IMR-90 (cell line): Measurements from ENCODE around the gene SLC25A21. TPM values are rescaled to one million over a fixed set of nuclear protein-coding genes. Genes with fewer than 3 reads are reported as not detected.

ENCODE experiments used
- ATAC-seq: fragments of 200-7000 bp; cut with Tn5 transposase; 2 replicates; pipeline ENCODE4 v1.9.1; 2020; ENCODE audit warnings: low read depth, mild to moderate bottlenecking, moderate library complexity
- BruUV-seq: library from RNA; stranded (reverse); fragments of 400-500 nt; replicated peaks from 2 replicates; lab custom pipeline; 2021; lab: Mats Ljungman, UMichigan
- CTCF ChIA-PET: fragments of 300-600 bp; formaldehyde crosslinking; extraction: SDS; loops from one replicate; lab custom pipeline; 2021; ENCODE audit warnings: antibody characterized with exemption; lab: Yijun Ruan, JAX
- POLR2A ChIA-PET: fragments of 300-600 bp; sonication (Branson Sonifier 250); formaldehyde crosslinking; loops from one replicate; lab custom pipeline; 2022; ENCODE audit warnings: antibody characterized with exemption; ENCODE audit not compliant: unreplicated experiment; lab: Charles Lee
- DNase-seq: peaks from one replicate; pipeline ENCODE4 v3.0.0; 2013
- H2AFZ ChIP-seq: replicated peaks from 2 replicates; pipeline ENCODE3; 2013; ENCODE audit warnings: low read length, mild to moderate bottlenecking; ENCODE audit not compliant: poor library complexity
- H2AK5ac ChIP-seq: 2 replicates; pipeline ENCODE4 v1.6.1; 2013; ENCODE audit warnings: low read depth, low read length, inconsistent platforms
- H2AK9ac ChIP-seq: replicated peaks from 2 replicates; pipeline ENCODE3; 2013; ENCODE audit warnings: mild to moderate bottlenecking, low read depth, low read length, moderate library complexity; ENCODE audit not compliant: poor library complexity
- H2BK120ac ChIP-seq: 2 replicates; pipeline ENCODE4 v1.6.1; 2013; ENCODE audit warnings: low read depth, low read length, inconsistent platforms
- H2BK15ac ChIP-seq: 3 replicates; pipeline ENCODE4 v1.6.1; 2013; ENCODE audit warnings: low read depth, low read length, inconsistent platforms
- H2BK20ac ChIP-seq: 2 replicates; pipeline ENCODE4 v1.6.1; 2013; ENCODE audit warnings: low read depth, mild to moderate bottlenecking, inconsistent platforms, low read length, moderate library complexity
- H2BK5ac ChIP-seq: 2 replicates; pipeline ENCODE4 v1.6.1; 2013; ENCODE audit warnings: mild to moderate bottlenecking, low read depth, low read length, inconsistent platforms; ENCODE audit not compliant: poor library complexity, severe bottlenecking
- H3K14ac ChIP-seq: replicated peaks from 2 replicates; pipeline ENCODE4 v1.6.1; 2013; ENCODE audit warnings: low read depth, low read length, inconsistent platforms
- H3K18ac ChIP-seq: 2 replicates; pipeline ENCODE4 v1.6.1; 2013; ENCODE audit warnings: low read depth, low read length, control low read depth
- H3K23ac ChIP-seq: 2 replicates; pipeline ENCODE4 v1.6.1; 2013; ENCODE audit warnings: low read depth, low read length, inconsistent platforms
- H3K27ac ChIP-seq: 2 replicates; pipeline ENCODE4 v1.5.1; 2013; ENCODE audit warnings: mild to moderate bottlenecking, control low read depth, low read length; ENCODE audit not compliant: insufficient read depth
- H3K27me3 ChIP-seq: 2 replicates; pipeline ENCODE4 v1.6.1; 2013; ENCODE audit warnings: low read length; ENCODE audit not compliant: control insufficient read depth, insufficient read depth
- H3K36me3 ChIP-seq: 2 replicates; pipeline ENCODE4 v1.6.1; 2013; ENCODE audit warnings: low read length, mixed read lengths; ENCODE audit not compliant: control insufficient read depth, insufficient read depth
- H3K4ac ChIP-seq: 2 replicates; pipeline ENCODE4 v1.6.1; 2013; ENCODE audit warnings: low read depth, low read length, inconsistent platforms
- H3K4me1 ChIP-seq: 2 replicates; pipeline ENCODE4 v1.6.1; 2013; ENCODE audit warnings: low read length, mixed read lengths; ENCODE audit not compliant: control insufficient read depth, insufficient read depth
- H3K4me2 ChIP-seq: 2 replicates; pipeline ENCODE4 v1.6.1; 2013; ENCODE audit warnings: low read depth, mild to moderate bottlenecking, control low read depth, low read length, moderate library complexity
- H3K4me3 ChIP-seq: 2 replicates; pipeline ENCODE4 v1.5.1; 2013; ENCODE audit warnings: low read depth, mild to moderate bottlenecking, control low read depth, low read length, moderate library complexity; ENCODE audit not compliant: insufficient read depth
- H3K56ac ChIP-seq: 2 replicates; pipeline ENCODE4 v1.6.1; 2013; ENCODE audit warnings: low read length, inconsistent platforms; ENCODE audit not compliant: insufficient read depth; ENCODE audit errors: extremely low read depth
- H3K79me1 ChIP-seq, 2 experiments: 2 replicates each; pipeline ENCODE4 v1.6.1; 2013; ENCODE audit warnings: low read length in 2 of 2, inconsistent platforms in 1 of 2, low read depth in 1 of 2
- H3K9ac ChIP-seq: 2 replicates; pipeline ENCODE4 v1.6.1; 2013; ENCODE audit warnings: low read depth, low read length, control low read depth
- H3K9me1 ChIP-seq: 2 replicates; pipeline ENCODE4 v1.6.1; 2013; ENCODE audit warnings: low read length, inconsistent platforms; ENCODE audit not compliant: insufficient read depth
- H3K9me3 ChIP-seq: 2 replicates; pipeline ENCODE4 v1.6.1; 2013; ENCODE audit warnings: low read length; ENCODE audit not compliant: control insufficient read depth, insufficient read depth
- H4K20me1 ChIP-seq: 2 replicates; pipeline ENCODE4 v1.6.1; 2013; ENCODE audit warnings: low read length, inconsistent platforms; ENCODE audit not compliant: insufficient read depth
- H4K5ac ChIP-seq: 2 replicates; pipeline ENCODE4 v1.6.1; 2013; ENCODE audit warnings: mild to moderate bottlenecking, low read depth, low read length, control low read depth
- H4K8ac ChIP-seq, 2 experiments: 2 replicates each; pipeline ENCODE4 v1.6.1; 2013; ENCODE audit warnings: low read depth in 2 of 2, low read length in 2 of 2, control low read depth in 1 of 2, inconsistent platforms in 1 of 2
- H4K91ac ChIP-seq: 2 replicates; pipeline ENCODE4 v1.6.1; 2013; ENCODE audit warnings: low read depth, low read length, inconsistent platforms; ENCODE audit not compliant: insufficient read depth
- FOS ChIP-seq: fragments of 150-350 bp; IDR thresholded peaks from 2 replicates; pipeline ENCODE4 v1.6.1; 2016; ENCODE audit warnings: low read depth, low read length
- MAZ ChIP-seq: IDR thresholded peaks from 2 replicates; pipeline ENCODE4 v1.6.1; 2012; ENCODE audit warnings: low read depth, mild to moderate bottlenecking, low read length, improper control_type of control experiment, moderate library complexity, borderline replicate concordance
- RAD21 ChIP-seq: IDR thresholded peaks from 2 replicates; pipeline ENCODE4 v1.6.1; 2012; ENCODE audit warnings: low read length, improper control_type of control experiment
- SMC3 ChIP-seq: fragments of 150-350 bp; IDR thresholded peaks from 2 replicates; pipeline ENCODE4 v1.6.1; 2016; ENCODE audit warnings: low read depth, mild to moderate bottlenecking, antibody characterized with exemption, low read length, moderate library complexity
- WGBS, 2 experiments: methylation state at CpG; one replicate each; pipeline versions ENCODE4 v1.1.5 to v1.1.7; 2013; ENCODE audit warnings: missing lambda C conversion rate in 2 of 2; ENCODE audit not compliant: insufficient read length in 1 of 2; ENCODE audit errors: extremely low coverage in 2 of 2; 5-methylcytosine and 5-hydroxymethylcytosine counted together
- dilution Hi-C: fragments of 300-500 bp; cut with HindIII; formaldehyde crosslinking; loops from one replicate; pipeline ENCODE4 v1.14.3; 2018; ENCODE audit warnings: low sequenced_read_pairs; ENCODE audit not compliant: unreplicated experiment
- in situ Hi-C: fragments of 300-500 bp; cut with MboI; formaldehyde crosslinking; loops from 3 replicates; pipeline ENCODE4 v1.14.3; 2019; ENCODE audit warnings: low sequenced_read_pairs, inconsistent platforms, mixed read lengths
- intact Hi-C: fragments of 100-400 bp; cut with micrococcal nuclease; formaldehyde crosslinking; loops from 2 replicates; pipeline ENCODE4 v1.10.0; 2022
- polyA plus RNA-seq, 3 experiments: library from polyadenylated mRNA; depleted of rRNA; stranded (reverse); fragments of >200 nt; gene quantifications; 2 replicates each; pipeline ENCODE4 v1.2.3, GENCODE V29; 2012; ENCODE audit warnings: low replicate concordance in 1 of 3
- total RNA-seq: library from RNA; depleted of rRNA; stranded (reverse); fragments of >200 nt; gene quantifications from 2 replicates; pipeline ENCODE4 v1.2.3, GENCODE V29; 2012

SLC25A21 gene
- total and polyA plus RNA-seq, 2 of the 4 experiments (the other 2 are of a cell fraction): 0.62 to 0.90 TPM

GRCh38 chr14:36916668-36917067 is 255.7 kb downstream of the SLC25A21 start:
- no peak overlapping the region for H2BK15ac ChIP-seq
- ChIA-PET CTCF (interaction anchor here (1.2 kb wide), 1 partner anchor 12 kb away, joined by 5 read pairs; no protein-coding TSS in a partner anchor), POLR2A (no interaction called here)
- H2AK5ac ChIP-seq: no peak overlapping the region
- no peak overlapping the region for H2BK5ac ChIP-seq
- in situ Hi-C loops (no loop called here), intact Hi-C loops (no loop called here), dilution Hi-C loops (no loop called here)
- H3K4me1 ChIP-seq: no peaks in the 10 kb centered on the region
- H3K4ac ChIP-seq: no peak overlapping the region
- H3K4me3 ChIP-seq: no peak overlapping the region
- no peaks in the 10 kb centered on the region for H3K9me1 ChIP-seq
- H2BK120ac ChIP-seq: no peak overlapping the region
- no peak overlapping the region for H3K27ac ChIP-seq
- H3K9me3 ChIP-seq: no peaks in the 10 kb centered on the region
- no peaks in the 10 kb centered on the region for H3K36me3 ChIP-seq
- H3K18ac ChIP-seq: no peak overlapping the region
- H3K23ac ChIP-seq: no peak overlapping the region
- H3K79me1 ChIP-seq: no peaks in the 10 kb centered on the region
- no peak overlapping the region for H4K91ac ChIP-seq
- no peak overlapping the region for H3K14ac ChIP-seq
- ATAC-seq (no peak), DNase-seq (no peak)
- H3K4me2 ChIP-seq: no peak overlapping the region
- H4K5ac ChIP-seq: no peak overlapping the region
- no peak overlapping the region for H2BK20ac ChIP-seq
- H4K20me1 ChIP-seq: no peaks in the 10 kb centered on the region
- H3K56ac ChIP-seq: no peak overlapping the region
- H2AFZ ChIP-seq: no peak overlapping the region
- peaks cover 2% of the 10 kb centered on the region; the same call in 1 of the 2 replicates for H3K27me3 ChIP-seq
- BruUV-seq: no TSS peak
- H2AK9ac ChIP-seq: no peak overlapping the region
- no peak for TF ChIP-seq SMC3
- no peak for TF ChIP-seq FOS
- TF ChIP-seq MAZ: no peak
- no peak for TF ChIP-seq RAD21
- H3K9ac ChIP-seq: no peak overlapping the region
- WGBS, 2 experiments: 58% methylated on average over 2 of the region's 2 CpGs; no CpG with 5 or more reads in 1 of the 2 experiments
- no peak overlapping the region for H4K8ac ChIP-seq
